Measurements from ENCODE around the gene CENPV. TPM values are rescaled to one million over a fixed set of nuclear protein-coding genes. Genes with fewer than 3 reads are reported as not detected.
A peak's percentile ranks its signal among the peaks of the same experiment; 100 is the strongest.

Gene CENPV
- total RNA-seq, 3 donors from 2014 or later, result 4.3 to 25.9 (median 13.5) TPM

- Histone ChIP-seq H3K27ac (peak overlapping the region in 1 of 2 donors; percentile 61), H3K4me1 (no peaks in the 10 kb centered on the region), H3K27me3 (no peaks in the 10 kb centered on the region), H3K36me3 (no peaks in the 10 kb centered on the region), H3K4me3 (no peak overlapping the region), H3K9me3 (no peaks in the 10 kb centered on the region)
- no peak for DNase-seq (ENCODE audit: low spot score in 2 of 2)
- TF ChIP-seq, protein P1, sequence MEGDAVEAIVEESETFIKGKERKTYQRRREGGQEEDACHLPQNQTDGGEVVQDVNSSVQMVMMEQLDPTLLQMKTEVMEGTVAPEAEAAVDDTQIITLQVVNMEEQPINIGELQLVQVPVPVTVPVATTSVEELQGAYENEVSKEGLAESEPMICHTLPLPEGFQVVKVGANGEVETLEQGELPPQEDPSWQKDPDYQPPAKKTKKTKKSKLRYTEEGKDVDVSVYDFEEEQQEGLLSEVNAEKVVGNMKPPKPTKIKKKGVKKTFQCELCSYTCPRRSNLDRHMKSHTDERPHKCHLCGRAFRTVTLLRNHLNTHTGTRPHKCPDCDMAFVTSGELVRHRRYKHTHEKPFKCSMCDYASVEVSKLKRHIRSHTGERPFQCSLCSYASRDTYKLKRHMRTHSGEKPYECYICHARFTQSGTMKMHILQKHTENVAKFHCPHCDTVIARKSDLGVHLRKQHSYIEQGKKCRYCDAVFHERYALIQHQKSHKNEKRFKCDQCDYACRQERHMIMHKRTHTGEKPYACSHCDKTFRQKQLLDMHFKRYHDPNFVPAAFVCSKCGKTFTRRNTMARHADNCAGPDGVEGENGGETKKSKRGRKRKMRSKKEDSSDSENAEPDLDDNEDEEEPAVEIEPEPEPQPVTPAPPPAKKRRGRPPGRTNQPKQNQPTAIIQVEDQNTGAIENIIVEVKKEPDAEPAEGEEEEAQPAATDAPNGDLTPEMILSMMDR (IDR thresholded peaks at IDR 0.05), result no peak
- no peak for TF ChIP-seq POLR2A (IDR thresholded peaks at IDR 0.05)
- TF ChIP-seq POLR2AphosphoS5 (IDR thresholded peaks at IDR 0.05), result no peak
- intact Hi-C loops (cut with DNase I; ENCODE audit: low total_unique reads), result no loop called here
Observed at GRCh38 chr17:16364625-16365024, 11.4 kb upstream of the CENPV start.

GRCh38 chr17:16363749-16364536, 10.7 kb upstream of the CENPV start:
- intact Hi-C loops (cut with DNase I; ENCODE audit: low total_unique reads), result no loop called here
- Histone ChIP-seq H3K36me3 (no peaks in the 10 kb centered on the region), H3K4me1 (no peaks in the 10 kb centered on the region), H3K27me3 (no peaks in the 10 kb centered on the region), H3K9me3 (no peaks in the 10 kb centered on the region), H3K27ac (peak overlapping the region in 1 of 2 donors; percentile 61), H3K4me3 (no peak overlapping the region)
- peak in 1 of 2 donors; percentile 33 for DNase-seq (ENCODE audit: low spot score in 2 of 2)
- TF ChIP-seq, protein P1 (IDR thresholded peaks at IDR 0.05), result peak; percentile 79 to 81 (median 80)
- no peak for TF ChIP-seq POLR2A (IDR thresholded peaks at IDR 0.05)

- no peak for DNase-seq (ENCODE audit: low spot score in 2 of 2)
- no peaks in the 10 kb centered on the region for H3K27me3 ChIP-seq
Observed at GRCh38 chr17:16361874-16362273, 8.6 kb upstream of the CENPV start.

DNA sequence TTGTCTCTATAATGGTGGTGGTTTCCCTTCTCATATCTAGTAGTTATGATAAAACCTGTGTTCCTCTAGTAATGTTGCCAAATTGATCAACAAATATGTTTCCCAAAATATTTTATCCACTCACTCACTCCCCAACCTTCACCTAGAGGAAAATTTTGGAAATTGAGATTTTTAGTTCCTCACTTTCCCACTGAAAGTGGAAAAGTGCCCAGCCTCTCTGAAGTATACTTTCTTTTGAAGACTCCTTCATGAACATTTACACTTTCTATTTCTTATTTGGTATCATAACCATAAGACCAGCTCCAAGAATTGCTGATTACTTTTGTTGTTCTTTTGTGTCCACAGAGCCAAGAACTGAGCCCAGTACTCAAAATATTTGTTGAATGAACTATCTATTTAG, 5.1 kb upstream of the CENPV start:
- TF ChIP-seq POLR2AphosphoS5 (IDR thresholded peaks at IDR 0.05) (no peak), POLR2A (IDR thresholded peaks at IDR 0.05) (no peak)
- TF ChIP-seq, protein P1 (IDR thresholded peaks at IDR 0.05), result no peak
- H3K9me3 ChIP-seq, result no peaks in the 10 kb centered on the region
- H3K4me3 ChIP-seq, result no peak overlapping the region
- no peaks in the 10 kb centered on the region for H3K4me1 ChIP-seq
- intact Hi-C loops (cut with DNase I; ENCODE audit: low total_unique reads), result no loop called here
- H3K36me3 ChIP-seq, result no peaks in the 10 kb centered on the region
- no peaks in the 10 kb centered on the region for H3K27me3 ChIP-seq
- no peak overlapping the region for H3K27ac ChIP-seq
- no peak for DNase-seq (ENCODE audit: low spot score in 2 of 2)

More at GRCh38 chr17:16361874-16362273, 8.6 kb upstream of the CENPV start:
- no peaks in the 10 kb centered on the region for H3K9me3 ChIP-seq
- H3K4me3 ChIP-seq, result no peak overlapping the region
- intact Hi-C loops (cut with DNase I; ENCODE audit: low total_unique reads), result no loop called here
- TF ChIP-seq, protein P1 (IDR thresholded peaks at IDR 0.05), result no peak
- TF ChIP-seq POLR2A (IDR thresholded peaks at IDR 0.05) (no peak), POLR2AphosphoS5 (IDR thresholded peaks at IDR 0.05) (no peak)
- H3K36me3 ChIP-seq, result no peaks in the 10 kb centered on the region
- H3K4me1 ChIP-seq, result no peaks in the 10 kb centered on the region
- H3K27ac ChIP-seq, result no peak overlapping the region

DNA sequence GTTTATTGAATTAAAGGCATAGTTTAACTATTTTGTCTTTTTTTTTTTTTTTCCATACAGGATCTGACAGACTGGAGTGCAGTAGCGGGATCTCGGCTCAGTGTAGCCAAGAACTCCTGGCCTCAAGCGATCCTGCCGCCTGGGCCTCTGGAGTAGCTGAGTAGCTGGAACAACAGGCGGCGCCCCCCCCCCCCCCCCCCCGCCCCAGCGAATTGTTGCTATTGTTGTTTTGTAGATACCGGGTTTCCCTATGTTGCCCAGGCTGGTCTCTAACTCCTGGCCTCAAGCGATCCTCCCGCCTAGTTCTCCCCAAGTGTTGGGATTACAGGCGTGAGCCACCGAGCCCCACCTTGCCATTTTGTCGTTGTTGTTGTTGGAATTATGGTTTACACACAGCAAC, 1.3 kb upstream of the CENPV start:
- no peak for DNase-seq (ENCODE audit: low spot score in 2 of 2)
- no peaks in the 10 kb centered on the region for H3K9me3 ChIP-seq
- no peaks in the 10 kb centered on the region for H3K27me3 ChIP-seq
- no peak overlapping the region for H3K27ac ChIP-seq
- H3K36me3 ChIP-seq, result no peaks in the 10 kb centered on the region
- H3K4me1 ChIP-seq, result no peaks in the 10 kb centered on the region
- H3K4me3 ChIP-seq, result no peak overlapping the region
- intact Hi-C loops (cut with DNase I; ENCODE audit: low total_unique reads), result no loop called here
- TF ChIP-seq, protein P1 (IDR thresholded peaks at IDR 0.05), result no peak
- TF ChIP-seq POLR2A (IDR thresholded peaks at IDR 0.05) (no peak), POLR2AphosphoS5 (IDR thresholded peaks at IDR 0.05) (no peak)

All from breast epithelium (tissue), 4 donors.